HL-60 (cell line): ENCODE measurements around the gene FAM240A.

Source experiments
- TF ChIP-seq, protein P1 (sequence below): IDR thresholded peaks from one replicate; pipeline ENCODE4 v1.5.1; 2011; ENCODE audit warnings: low read length, control low read depth, inconsistent platforms; ENCODE audit not compliant: insufficient read depth
- TF ChIP-seq, protein P2 (sequence below): IDR thresholded peaks from 2 replicates; pipeline ENCODE4 v1.6.1; 2012; ENCODE audit warnings: low read depth; ENCODE audit not compliant: insufficient replicate concordance

DNA sequence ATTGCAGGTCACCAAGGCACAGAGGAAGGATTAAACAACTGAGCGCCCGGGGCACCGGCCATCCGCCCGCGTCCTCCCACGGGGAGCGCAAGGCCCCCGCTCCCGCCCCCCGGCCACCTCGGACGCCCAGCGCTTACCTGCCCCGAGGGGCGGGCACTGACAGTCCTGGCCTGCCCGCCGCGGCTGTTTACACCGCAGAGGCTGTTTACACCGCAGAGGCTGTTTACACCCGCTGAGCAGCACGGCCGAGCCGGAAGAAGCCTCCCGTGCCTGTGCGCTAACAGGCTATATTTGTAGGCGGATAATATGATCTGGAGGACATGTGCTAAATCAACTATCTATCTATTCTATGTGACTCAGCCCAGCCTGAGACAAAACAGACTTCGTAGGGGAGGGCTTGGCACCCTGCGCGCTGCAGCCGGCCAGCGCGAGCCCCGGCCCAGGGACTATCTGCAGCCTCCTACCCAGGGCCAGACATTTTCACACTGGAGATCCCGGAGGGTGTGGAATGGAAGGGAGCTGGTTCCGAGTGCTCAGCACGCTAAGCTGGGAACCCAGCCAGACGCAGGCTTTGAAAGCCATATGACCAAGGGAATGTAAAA is 46.2 kb upstream of the FAM240A start, which contains the start of gene LRRC2:
- TF ChIP-seq, protein P1, sequence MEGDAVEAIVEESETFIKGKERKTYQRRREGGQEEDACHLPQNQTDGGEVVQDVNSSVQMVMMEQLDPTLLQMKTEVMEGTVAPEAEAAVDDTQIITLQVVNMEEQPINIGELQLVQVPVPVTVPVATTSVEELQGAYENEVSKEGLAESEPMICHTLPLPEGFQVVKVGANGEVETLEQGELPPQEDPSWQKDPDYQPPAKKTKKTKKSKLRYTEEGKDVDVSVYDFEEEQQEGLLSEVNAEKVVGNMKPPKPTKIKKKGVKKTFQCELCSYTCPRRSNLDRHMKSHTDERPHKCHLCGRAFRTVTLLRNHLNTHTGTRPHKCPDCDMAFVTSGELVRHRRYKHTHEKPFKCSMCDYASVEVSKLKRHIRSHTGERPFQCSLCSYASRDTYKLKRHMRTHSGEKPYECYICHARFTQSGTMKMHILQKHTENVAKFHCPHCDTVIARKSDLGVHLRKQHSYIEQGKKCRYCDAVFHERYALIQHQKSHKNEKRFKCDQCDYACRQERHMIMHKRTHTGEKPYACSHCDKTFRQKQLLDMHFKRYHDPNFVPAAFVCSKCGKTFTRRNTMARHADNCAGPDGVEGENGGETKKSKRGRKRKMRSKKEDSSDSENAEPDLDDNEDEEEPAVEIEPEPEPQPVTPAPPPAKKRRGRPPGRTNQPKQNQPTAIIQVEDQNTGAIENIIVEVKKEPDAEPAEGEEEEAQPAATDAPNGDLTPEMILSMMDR: no peak
- TF ChIP-seq, protein P2, sequence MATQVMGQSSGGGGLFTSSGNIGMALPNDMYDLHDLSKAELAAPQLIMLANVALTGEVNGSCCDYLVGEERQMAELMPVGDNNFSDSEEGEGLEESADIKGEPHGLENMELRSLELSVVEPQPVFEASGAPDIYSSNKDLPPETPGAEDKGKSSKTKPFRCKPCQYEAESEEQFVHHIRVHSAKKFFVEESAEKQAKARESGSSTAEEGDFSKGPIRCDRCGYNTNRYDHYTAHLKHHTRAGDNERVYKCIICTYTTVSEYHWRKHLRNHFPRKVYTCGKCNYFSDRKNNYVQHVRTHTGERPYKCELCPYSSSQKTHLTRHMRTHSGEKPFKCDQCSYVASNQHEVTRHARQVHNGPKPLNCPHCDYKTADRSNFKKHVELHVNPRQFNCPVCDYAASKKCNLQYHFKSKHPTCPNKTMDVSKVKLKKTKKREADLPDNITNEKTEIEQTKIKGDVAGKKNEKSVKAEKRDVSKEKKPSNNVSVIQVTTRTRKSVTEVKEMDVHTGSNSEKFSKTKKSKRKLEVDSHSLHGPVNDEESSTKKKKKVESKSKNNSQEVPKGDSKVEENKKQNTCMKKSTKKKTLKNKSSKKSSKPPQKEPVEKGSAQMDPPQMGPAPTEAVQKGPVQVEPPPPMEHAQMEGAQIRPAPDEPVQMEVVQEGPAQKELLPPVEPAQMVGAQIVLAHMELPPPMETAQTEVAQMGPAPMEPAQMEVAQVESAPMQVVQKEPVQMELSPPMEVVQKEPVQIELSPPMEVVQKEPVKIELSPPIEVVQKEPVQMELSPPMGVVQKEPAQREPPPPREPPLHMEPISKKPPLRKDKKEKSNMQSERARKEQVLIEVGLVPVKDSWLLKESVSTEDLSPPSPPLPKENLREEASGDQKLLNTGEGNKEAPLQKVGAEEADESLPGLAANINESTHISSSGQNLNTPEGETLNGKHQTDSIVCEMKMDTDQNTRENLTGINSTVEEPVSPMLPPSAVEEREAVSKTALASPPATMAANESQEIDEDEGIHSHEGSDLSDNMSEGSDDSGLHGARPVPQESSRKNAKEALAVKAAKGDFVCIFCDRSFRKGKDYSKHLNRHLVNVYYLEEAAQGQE: no peak
